Right renal pelvis (tissue), 4 donors: Measurements from ENCODE around the gene B4GALT7. TPM values are rescaled to one million over a fixed set of nuclear protein-coding genes. Genes with fewer than 3 reads are reported as not detected.

Experiments
- DNase-seq, 4 donors: peaks; one replicate each; pipeline ENCODE4 v3.0.0-alpha.2; 2013; ENCODE audit warnings: low read depth in 4 of 4, low spot score in 3 of 4, missing footprints in 1 of 4
- polyA plus RNA-seq, 4 donors: library from polyadenylated mRNA; unstranded; fragments of 120-200 nt; gene quantifications; one replicate each; pipeline ENCODE4 v1.2.1, GENCODE V29; 2013; ENCODE audit not compliant: insufficient read length in 4 of 4

The B4GALT7 gene
- polyA plus RNA-seq, 4 donors, result 20.9 to 29.1 (median 22.1) TPM

- no peak for DNase-seq
Measured at GRCh38 chr5:177592905-177593304, 7.0 kb upstream of the B4GALT7 start.

GRCh38 chr5:177593511-177593910 lies 6.4 kb upstream of the B4GALT7 start:
- DNase-seq, result no peak

- no peak for DNase-seq
Measured at GRCh38 chr5:177594071-177594470, 5.9 kb upstream of the B4GALT7 start.

GRCh38 chr5:177595026-177595585 lies 4.8 kb upstream of the B4GALT7 start:
- DNase-seq, result no peak

- DNase-seq, result no peak
Measured at GRCh38 chr5:177595991-177596774, 3.7 kb upstream of the B4GALT7 start.

- DNase-seq, result no peak
Measured at GRCh38 chr5:177596775-177597238, 3.1 kb upstream of the B4GALT7 start.

GRCh38 chr5:177598477-177598876 lies 1.5 kb upstream of the B4GALT7 start:
- DNase-seq, result no peak

- DNase-seq, result no peak
Measured at GRCh38 chr5:177600508-177601018, 631 bp downstream of the B4GALT7 start.

- DNase-seq, result no peak
Measured at GRCh38 chr5:177601126-177601525, 1.2 kb downstream of the B4GALT7 start.

GRCh38 chr5:177601577-177602457 lies 1.9 kb downstream of the B4GALT7 start:
- no peak for DNase-seq

- DNase-seq, result no peak
Measured at GRCh38 chr5:177602458-177602830, 2.5 kb downstream of the B4GALT7 start.

GRCh38 chr5:177603631-177604030 lies 3.7 kb downstream of the B4GALT7 start:
- no peak for DNase-seq

GRCh38 chr5:177604116-177604521 lies 4.2 kb downstream of the B4GALT7 start:
- DNase-seq, result no peak

- DNase-seq, result no peak
Measured at GRCh38 chr5:177604656-177605055, 4.7 kb downstream of the B4GALT7 start.

- DNase-seq, result no peak
Measured at GRCh38 chr5:177605078-177605477, 5.1 kb downstream of the B4GALT7 start.

- DNase-seq, result no peak
Measured at GRCh38 chr5:177605667-177606066, 5.7 kb downstream of the B4GALT7 start.

GRCh38 chr5:177606071-177607051 lies 6.4 kb downstream of the B4GALT7 start:
- no peak for DNase-seq

- DNase-seq, result no peak
Measured at GRCh38 chr5:177607115-177607451, 7.2 kb downstream of the B4GALT7 start.

- peak in 3 of 4 donors; percentile 66 to 77 (median 68) for DNase-seq
Measured at GRCh38 chr5:177607452-177608192, 7.7 kb downstream of the B4GALT7 start.
